GM11168 (cell line): Measurements from ENCODE around the gene USP5.
"Not testable (repeated sequence)": the region's sequence is repeated elsewhere in the genome, so short reads cannot be mapped to it uniquely, and the experiment has no call there.

Source experiments
- in situ Hi-C: fragments of 300-500 bp; cut with MboI; formaldehyde crosslinking; loops from one replicate; pipeline ENCODE4 v1.12.0; 2022; ENCODE audit warnings: low sequenced_read_pairs; ENCODE audit not compliant: unreplicated experiment

USP5 gene

DNA sequence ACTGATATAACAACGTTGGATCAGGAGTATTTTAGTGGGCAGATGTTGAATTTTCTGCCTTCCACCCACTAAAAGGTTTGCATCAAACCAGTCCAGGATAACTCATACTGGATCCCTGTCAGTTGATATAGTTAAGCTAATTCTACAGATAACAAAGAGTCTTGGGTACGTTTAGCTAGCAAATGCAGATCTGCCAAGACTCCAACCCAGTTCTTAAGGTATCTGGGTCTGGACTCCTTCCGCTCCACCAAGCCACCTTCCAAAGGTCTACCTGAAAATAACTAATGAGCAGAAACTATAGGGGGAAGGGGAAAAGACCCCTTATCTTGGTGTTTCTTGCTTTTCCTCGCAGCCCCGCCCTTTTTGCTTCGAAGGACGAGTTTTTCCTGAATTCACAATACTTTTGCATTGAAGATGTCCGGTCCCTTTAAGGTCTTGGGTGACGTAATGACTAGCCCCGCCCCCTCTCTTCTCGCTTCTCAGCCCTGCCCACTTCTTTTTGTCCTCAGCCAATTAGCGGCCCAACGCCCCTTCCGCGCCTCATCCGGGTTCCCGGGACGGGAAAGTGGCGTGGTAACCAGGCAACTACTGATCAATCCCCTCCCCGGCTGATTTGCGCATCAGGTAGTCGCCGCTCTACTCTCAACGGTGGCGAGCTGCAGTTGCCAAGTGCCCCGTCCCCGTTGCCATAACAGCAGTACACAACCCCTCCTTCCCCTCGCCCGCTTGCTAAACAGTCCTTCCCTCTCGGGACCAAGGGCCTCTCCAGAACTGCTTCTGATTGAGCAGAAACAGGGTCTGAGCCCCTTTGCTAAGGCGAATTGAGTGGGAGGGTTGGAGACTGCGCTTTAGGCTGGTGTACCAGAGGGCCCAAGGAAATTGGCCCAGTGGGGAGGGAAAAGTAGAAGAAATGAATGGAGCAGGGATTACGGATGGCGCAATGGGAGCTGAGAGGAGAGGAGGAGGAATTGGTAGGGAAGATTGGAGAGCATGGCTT is 52.6 kb downstream of the USP5 start, which contains the start of gene LRRC23:
Gene LRRC23, plus strand, starts transcription at position 543 of the 997 bp plus-strand sequence. CDS start 812 bp downstream, outside the sequence.
- in situ Hi-C loops = no loop called here

DNA sequence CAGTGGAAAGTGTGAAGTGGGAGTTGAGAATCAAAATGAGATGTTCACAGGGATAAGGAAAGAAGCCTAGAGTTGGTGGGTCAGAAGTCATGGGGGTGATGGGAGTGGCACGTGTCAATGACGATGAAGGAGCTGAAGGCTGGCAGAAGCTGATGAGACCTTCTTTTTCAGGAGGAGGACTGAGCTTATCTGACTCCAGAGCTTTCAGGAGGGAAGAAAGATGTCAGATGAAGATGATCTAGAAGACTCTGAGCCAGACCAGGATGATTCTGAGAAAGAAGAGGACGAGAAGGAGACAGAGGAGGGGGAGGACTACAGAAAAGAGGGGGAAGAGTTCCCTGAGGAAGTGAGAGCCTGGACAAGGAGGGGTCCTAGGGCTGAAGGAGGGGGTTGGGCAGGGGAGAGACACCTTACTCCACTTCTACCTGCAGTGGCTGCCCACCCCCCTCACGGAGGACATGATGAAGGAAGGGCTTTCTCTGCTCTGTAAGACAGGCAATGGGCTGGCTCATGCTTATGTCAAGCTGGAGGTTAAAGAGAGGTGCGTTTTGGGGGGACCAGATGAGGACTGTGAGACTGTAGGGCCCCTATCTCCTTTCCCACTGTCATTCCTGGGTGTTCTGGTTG is 53.6 kb downstream of the USP5 start:
- in situ Hi-C loops = no loop called here

DNA sequence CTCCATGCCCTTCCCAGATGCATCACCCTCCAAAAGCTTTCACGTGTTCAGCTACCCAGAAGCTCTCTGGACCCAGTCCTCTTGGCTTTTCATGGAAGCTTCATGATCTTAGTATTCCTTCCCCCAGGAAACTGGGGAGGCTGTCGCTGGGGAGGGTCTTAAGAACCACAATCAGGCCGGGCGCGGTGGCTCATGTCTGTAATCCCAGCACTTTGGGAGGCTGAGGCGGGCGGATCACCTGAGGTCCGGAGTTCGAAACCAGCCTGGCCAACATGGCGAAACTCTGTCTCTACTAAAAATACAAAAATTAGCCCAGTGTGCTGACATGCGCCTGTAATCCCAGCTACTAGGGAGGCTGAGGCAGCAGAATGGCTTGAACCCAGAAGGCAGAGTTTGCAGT is 56.2 kb downstream of the USP5 start:
- in situ Hi-C loops = not testable (repeated sequence)

DNA sequence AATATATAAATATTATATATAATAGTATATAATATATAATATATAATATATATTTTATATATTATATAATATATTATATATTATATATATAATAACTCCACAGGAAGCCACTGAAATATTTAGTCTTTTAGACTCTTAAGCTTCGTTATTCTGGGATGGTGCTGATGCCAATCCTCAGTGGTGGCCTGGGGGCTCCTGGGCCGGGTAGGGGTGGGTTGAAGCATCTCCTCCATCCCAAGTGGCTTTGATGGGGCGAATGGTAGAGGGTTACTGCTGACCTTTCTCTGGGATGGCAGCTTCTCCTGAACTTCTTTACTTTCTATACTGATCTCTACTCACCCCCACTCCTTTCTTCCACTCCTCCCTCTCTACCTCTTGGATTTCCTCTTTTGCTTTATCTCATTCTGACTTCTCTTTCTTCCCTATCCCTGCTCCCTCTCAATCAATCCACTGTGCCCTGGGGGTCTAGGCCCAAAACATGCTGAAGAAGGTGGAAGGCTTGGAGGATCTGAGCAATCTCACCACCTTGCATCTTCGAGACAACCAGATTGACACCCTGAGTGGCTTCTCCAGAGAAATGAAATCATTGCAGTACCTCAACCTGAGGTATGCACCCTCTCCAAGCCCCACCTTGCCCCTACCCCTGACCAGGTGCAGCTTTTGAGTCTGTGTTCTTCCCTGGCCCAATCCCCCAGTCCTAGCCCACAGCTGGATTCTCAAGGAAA is 57.6 kb downstream of the USP5 start:
- in situ Hi-C loops = no loop called here

DNA sequence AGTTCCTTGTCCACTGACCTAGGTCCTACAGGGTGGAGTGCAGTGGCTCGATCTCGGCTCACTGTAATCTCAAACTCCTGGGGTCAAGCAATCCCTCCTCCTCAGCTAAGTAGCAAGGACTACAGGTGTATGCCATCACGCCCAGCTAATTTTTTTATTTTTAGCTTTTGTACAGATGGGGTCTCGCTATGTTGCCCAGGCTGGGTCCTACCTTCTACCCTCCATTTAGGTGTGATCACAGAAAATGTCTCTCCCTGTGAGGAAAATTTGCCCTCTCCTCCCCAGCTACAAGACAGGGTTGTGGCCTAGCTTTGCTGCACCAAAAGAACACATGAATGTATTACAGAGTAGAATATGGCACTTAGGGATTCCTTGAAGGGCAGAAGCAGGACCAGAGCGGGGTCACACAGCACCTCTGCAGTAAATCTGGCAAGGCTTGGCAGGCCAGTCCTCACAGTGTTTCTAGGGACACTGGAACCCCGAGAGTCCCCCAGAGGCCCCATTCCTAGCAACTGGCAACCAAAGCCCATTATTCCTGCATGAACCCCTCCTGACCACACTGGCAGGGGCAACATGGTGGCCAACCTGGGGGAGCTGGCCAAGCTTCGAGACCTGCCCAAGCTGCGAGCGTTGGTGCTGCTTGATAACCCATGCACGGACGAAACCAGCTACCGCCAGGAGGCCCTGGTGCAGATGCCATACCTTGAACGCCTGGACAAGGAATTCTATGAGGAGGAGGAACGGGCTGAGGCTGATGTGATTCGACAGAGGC is 60.4 kb downstream of the USP5 start:
- in situ Hi-C loops = no loop called here

DNA sequence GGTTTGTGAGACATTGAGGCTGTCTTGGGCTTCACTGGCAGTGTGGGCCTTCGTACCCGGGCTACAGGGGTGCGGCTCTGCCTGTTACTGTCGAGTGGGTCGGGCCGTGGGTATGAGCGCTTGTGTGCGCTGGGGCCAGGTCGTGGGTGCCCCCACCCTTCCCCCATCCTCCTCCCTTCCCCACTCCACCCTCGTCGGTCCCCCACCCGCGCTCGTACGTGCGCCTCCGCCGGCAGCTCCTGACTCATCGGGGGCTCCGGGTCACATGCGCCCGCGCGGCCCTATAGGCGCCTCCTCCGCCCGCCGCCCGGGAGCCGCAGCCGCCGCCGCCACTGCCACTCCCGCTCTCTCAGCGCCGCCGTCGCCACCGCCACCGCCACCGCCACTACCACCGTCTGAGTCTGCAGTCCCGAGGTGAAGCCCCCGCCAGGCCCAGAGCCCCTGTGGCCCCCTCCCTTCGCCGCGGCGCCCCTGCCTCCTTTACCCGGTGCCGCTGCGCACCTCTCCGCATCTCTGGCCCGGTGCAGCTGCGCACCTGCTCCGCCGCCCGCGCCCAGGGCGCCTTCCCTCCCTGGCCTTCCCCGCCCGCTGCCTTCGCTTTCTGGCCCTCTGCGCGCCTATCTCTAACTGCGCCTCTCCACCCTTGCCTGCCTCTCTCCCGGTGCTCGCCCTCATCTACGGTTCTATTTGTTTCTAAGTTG is 62.4 kb downstream of the USP5 start, which contains the start of gene ENO2:
Gene ENO2, plus strand, starts transcription at position 335 of the 701 bp plus-strand sequence. CDS start 1,253 bp downstream, outside the sequence.
- in situ Hi-C loops = no loop called here

DNA sequence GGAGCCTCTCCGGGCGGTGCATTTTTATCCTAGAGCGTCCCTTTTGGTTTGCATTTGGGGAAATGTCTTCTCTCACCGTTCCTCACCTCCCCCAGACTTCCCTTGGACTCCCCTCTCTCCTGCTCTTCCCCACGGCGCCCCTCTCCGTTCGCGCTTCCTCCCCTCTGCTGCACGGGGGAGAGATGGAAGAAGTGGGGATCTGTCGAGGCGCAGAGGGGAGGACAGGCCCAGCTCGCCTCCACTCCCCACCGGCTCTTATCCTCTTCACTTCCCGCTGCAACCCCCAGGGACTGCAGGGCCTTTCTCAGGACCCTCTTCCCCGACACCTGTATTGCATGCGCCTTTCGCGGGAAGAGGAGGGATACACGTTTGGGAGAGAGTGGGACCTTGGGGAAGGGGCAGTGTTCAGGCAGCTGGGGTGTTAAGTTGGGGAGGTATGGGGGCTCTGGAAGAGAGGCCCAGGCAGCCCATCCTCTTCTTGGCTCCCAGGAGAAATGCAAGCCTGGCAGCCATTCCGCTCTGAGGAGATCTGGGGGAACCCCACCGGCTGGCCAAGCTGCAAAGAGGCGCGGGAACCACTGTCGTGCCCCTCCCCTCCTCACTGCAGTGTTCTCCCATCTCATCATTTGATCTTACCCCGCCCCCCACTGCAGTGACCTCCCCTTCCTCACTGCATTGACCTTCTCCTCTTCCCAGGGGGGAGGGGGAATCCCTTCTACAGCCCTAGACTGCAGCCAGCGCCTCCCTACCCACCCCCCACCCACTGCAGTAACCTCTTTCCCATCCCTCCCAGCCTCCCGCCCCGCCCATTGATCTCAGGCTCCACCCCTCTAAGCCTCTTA is 63.2 kb downstream of the USP5 start:
- in situ Hi-C loops = no loop called here

DNA sequence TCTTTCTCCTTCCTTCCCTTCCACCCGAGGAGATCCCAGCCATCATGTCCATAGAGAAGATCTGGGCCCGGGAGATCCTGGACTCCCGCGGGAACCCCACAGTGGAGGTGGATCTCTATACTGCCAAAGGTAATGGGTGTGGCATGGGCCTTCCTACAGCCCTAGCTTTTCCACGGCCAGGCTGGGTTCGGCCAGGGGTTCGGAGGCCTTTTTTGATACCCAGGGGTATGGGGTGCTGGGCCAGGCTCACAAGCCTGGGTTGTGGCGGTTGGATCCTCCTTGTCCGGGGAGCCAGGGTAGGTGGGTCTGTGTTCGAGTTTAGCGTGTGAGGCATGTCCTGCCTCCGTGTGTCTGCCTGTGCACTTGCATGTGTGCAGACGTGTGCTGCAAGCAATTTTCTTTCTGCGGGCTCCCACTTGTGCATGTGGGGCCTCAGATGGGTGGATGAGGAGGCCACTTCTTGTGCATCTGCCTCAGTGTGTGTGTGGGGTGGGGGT is 63.9 kb downstream of the USP5 start:
- in situ Hi-C loops = no loop called here
